ENCODE data around the gene ST6GALNAC3.

The ST6GALNAC3 gene

DNA sequence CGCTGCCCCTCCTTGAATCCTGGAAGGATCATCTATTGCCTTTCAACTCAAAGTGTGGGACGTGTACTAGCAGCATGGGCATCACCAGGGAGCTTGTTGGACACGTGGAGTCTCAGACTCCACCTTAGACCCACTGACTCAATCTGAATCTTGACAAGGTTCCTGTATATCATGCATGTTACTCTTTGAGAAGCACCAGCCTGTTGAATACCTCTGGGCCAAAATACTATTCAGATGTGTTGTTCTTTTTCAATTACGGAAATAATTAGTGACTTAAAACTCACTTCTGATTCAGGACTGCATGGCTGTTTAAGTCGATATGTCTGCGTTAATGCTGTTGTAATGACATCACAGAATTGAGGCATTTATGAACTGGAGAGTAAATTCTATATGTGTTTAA is 70.8 kb downstream of the ST6GALNAC3 start:
- DNase-seq, result no peak

DNA sequence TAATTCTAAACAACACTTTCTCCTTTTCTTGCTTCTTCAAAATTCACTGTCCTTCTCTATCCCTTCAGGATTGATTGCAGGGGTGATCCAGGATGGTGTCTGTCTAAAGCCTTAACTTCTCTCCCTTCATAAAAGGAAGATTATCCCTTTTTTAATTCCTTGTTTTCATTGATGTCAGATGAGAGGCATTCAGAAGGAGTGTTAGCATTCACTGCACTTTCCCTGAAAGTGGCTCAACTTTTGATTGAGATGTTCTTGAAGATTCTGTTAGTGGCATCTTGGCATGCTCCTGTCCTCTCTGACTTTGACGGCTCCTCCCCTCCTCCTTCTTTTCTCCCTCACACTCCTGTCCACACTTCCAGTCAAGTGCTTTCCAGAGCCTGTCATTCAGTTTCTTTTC is 71.6 kb downstream of the ST6GALNAC3 start:
- no peak for DNase-seq

GRCh38 chr1:76147917-76148316 is 73.4 kb downstream of the ST6GALNAC3 start:
- DNase-seq, result no peak

- DNase-seq, result no peak
Observed at GRCh38 chr1:76148460-76148859, 73.9 kb downstream of the ST6GALNAC3 start.

- DNase-seq, result no peak
Observed at GRCh38 chr1:76153841-76154205, 79.3 kb downstream of the ST6GALNAC3 start.

GRCh38 chr1:76154206-76154956 is 79.8 kb downstream of the ST6GALNAC3 start:
- DNase-seq, result peak; percentile 64 to 86

DNA sequence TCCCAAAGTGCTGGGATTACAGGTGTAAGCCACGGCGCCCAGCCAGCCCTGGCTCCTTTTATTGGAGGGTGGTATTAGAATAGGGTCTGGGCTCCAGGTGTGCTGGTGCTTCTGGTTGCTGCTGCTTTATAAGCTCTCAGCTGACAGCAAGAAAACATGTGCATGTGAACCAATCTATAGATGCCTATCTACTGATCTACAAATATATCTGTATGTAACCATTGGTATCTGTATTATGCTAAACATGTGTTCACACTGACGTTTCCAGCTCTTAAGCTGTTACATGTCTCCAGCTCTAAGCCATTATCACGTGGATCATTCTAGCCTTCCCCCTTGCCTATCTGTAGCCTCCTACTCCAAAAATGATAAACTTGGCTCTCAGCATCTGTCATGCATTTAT is 82.4 kb downstream of the ST6GALNAC3 start:
- no peak for DNase-seq

- no peak for DNase-seq
Observed at GRCh38 chr1:76158126-76158525, 83.6 kb downstream of the ST6GALNAC3 start.

DNA sequence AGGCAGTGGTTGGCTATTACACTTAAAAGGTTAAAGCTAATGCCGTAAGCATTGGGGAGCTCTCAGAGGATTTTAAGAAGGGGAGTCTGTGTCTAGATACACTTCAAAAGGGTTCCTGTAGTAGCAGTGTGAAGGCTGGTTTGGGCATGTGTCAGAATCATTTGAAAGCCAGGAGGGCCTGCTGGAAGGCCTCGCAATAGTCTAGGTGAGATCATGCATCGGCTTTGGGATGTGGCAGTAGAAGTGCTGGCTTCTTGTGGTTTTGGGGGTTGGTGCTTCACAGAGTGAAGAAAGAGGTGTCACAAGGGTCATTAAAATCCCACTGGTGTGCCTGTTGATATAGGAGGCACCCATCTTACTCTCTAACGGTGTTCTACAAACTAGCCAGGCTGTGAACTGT is 85.7 kb downstream of the ST6GALNAC3 start:
- no peak for DNase-seq

GRCh38 chr1:76161451-76161850 is 86.9 kb downstream of the ST6GALNAC3 start:
- DNase-seq, result no peak

- DNase-seq, result no peak
Observed at GRCh38 chr1:76162254-76162653, 87.7 kb downstream of the ST6GALNAC3 start.

DNA sequence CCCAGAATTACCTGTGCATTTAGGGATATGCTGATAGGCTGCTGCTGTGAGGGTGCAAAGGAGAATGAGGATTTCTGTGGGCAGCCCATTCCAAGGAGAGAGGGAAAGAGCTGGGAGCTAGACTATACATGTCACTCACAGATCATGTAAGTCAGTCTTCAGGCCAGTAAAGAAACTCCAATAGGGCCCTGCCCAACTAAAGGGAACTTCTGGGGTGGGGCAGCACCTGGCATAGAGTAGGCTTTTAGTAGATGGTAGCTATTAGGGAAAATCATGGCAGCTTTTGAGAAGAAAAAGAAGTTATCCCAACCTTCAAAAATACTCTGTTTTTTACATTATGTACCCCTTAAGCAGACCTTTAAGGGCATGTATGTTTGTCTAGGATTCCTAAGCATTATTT is 89.6 kb downstream of the ST6GALNAC3 start:
- no peak for DNase-seq

DNA sequence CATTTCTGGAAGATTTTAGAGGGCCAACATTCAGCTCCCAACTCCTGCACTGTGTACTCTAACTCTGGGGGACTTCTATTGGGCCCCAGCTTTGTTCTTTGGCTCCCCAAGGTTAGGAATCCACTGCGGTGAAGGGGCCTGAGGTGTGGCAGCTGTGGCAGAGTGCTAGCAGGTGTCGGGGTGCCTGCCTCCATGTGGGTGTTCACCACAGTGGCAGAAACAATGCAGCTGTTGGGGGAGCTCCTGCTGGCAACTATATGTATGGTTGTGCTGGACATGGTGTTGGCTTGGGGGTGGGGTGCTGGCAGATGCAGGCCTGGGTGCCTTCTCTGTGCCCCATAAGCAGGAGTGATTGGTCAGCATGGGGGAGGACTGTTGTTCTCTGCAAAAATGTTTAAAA is 95.5 kb downstream of the ST6GALNAC3 start:
- DNase-seq, result no peak

DNA sequence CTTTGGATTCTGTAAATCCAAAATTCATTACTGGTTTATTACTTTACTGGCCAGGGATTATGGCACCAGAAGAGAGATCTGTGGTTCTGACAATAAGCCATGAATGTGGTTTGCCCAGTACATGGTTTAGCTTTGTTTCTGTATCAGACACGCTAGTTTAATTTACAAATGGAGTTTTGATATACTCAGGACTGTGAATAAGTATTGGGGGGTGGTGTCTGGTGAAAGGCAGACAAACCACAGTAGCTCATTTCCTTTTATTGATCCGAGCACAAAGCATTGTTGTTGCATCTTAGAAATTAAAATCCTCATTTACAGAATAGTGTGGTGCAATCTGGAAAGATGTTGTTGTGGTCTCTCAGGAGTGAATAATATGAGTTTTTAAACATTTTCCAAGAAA is 96.0 kb downstream of the ST6GALNAC3 start:
- DNase-seq, result no peak

GRCh38 chr1:76176000-76176399 is 101.5 kb downstream of the ST6GALNAC3 start:
- no peak for DNase-seq

- DNase-seq, result no peak
Observed at GRCh38 chr1:76177615-76178014, 103.1 kb downstream of the ST6GALNAC3 start.

DNA sequence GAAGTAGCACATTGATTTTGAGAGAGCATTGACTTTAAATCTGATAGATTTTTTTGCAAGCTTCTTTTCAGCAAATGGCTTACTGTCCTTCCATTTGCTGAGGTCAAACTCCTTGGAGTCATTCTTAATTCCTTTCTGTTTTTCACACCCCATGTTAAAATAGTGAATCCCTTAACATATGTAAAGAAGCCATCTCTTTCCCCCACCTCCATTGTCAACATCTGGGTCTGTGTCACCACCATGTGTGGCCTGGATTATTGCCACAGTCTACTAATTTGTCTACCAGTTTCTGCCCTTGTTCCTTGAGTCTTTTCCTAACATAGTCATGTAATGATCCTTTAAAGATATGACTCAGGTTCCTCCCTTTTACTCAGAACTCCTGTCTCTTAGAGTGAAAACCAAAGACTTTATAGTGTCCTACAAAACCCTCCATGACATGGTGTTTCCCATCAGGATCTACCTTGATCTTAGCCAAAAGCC is 104.7 kb downstream of the ST6GALNAC3 start:
- DNase-seq, result no peak

DNA sequence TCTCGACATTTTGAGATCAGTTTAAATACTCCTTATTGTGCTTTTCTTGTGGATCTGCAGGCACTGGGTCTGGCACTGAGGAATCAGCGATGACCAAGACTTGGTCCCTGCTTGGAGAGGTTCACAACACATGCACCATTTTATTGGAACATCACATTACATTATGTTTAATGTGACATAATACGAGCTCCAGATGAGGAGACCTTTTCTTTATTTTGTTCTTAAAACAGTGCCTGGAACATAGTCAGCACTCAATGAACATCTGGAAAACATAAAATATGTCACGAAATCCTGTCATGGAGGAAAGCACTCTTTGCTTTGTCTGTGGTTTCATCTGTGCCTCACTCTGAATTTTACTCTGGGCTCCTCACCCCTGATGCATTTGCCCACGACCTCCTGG is 110.7 kb downstream of the ST6GALNAC3 start:
- DNase-seq, result no peak

DNA sequence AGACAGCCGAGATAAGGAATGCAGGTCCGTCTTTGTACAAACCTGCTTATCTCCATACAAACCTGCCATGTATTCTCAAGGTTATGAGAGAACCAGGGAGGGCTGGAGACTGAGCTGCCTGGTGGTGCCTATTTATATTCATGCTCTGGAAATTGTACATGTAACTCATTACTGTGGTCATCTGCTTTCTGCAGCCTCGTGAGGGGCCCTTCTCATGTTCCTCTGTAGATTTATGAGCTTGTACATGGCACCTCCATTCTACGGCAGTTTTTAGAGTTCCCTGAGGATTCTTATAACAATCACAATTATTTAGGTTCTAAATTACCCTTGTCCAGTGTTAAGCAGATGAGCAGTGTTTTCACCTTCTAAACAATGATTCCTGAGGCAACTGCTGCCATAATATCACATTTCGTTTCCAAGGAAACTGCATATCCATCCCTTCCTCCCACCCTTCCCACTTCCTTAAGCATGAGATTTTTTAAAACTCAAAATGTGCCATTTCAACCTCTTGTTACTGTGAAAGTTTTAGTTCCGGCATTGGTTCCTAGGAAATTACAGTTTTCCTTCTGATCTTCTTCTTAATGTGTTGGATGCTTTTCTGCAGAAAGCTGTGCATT is 112.1 kb downstream of the ST6GALNAC3 start:
- no peak for DNase-seq

DNA sequence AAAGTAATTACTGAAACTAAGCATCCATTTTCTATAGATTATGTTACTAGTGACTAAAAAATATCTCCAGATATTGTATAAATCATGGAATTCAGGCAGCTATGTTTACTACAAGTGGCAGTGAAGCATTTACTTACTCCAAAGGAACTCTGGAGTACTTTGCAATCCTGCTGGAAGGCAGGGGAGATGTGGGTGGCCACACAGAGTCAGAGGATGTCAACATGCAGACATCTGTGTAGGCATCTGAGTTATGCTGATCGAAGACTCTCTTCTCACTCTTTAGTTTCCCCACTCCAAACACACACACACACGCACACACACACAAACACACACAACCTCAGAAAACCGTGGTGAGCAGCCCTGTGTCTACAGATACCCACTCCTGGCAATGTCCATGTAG is 112.9 kb downstream of the ST6GALNAC3 start:
- no peak for DNase-seq

DNA sequence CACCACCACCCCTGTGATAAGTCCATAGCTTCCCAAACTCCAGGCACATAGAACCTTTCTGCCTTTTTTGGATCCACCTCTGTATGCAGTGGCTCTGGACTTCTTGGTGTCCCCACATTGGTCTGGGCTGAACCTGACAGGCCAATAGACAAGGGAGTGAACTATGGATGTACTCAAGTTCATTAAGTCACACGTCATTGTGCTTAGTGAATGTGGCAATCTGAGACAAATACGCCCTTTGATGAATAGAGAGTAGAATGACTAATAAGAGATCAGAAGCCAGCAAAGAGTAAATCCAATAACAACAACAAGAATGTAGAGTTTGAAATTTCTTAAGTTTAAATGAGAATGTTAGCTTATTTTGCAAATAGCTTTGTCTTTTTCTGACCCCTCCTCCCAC is 114.8 kb downstream of the ST6GALNAC3 start:
- DNase-seq, result no peak

GRCh38 chr1:76190749-76191424 is 116.3 kb downstream of the ST6GALNAC3 start:
- no peak for DNase-seq

DNA sequence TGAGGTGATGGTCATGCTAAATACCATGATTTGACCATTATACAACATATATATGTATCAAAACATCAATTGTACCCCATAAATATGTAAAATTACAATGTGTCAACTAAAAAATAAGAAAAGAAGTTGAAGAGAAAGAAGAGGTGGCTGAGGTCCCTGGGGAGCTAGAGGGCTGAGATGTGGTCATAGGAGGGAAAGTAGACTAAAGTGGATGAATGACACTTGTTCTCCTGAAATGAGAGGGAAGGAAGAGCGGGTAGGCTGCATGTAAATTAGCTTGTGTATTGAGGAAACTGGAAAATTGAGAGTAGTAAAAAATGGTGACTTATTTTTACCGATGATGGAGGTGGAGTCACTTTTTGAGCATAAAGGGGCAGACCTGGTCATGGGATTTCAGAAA is 117.0 kb downstream of the ST6GALNAC3 start:
- DNase-seq, result no peak

- no peak for DNase-seq
Observed at GRCh38 chr1:76198452-76198851, 123.9 kb downstream of the ST6GALNAC3 start.

All from inflammatory macrophage treated with lipopolysaccharide for 1 hour (primary cell).